AG04449 (cell line): ENCODE results near the gene CORT.
A peak's percentile ranks its signal among the peaks of the same experiment; 100 is the strongest.

Source experiments
- CTCF ChIA-PET: fragments of 350-600 bp; formaldehyde crosslinking; extraction: SDS; loops from one replicate; lab custom pipeline; 2021; ENCODE audit warnings: antibody characterized with exemption; lab: Yijun Ruan, JAX
- POLR2A ChIA-PET: fragments of 400-600, 350-600 bp; formaldehyde crosslinking; extraction: SDS; loops from one replicate; lab custom pipeline; 2020; ENCODE audit warnings: antibody characterized with exemption, inconsistent platforms; lab: Yijun Ruan, JAX
- DNase-seq: peaks from one replicate; pipeline ENCODE4 v3.0.0-alpha.2; 2010; ENCODE audit warnings: low read depth, low spot score
- H3K4me3 ChIP-seq: 2 replicates; pipeline ENCODE4 v1.5.1; 2011; ENCODE audit warnings: low read depth, mild to moderate bottlenecking, control low read depth, low read length
- TF ChIP-seq, protein P1 (sequence below): IDR thresholded peaks from one replicate; pipeline ENCODE4 v1.5.1; 2011; ENCODE audit warnings: mild to moderate bottlenecking, moderate library complexity, low read length, control low read depth, inconsistent platforms; ENCODE audit not compliant: insufficient read depth; ENCODE audit errors: missing control alignments

Gene CORT

DNA sequence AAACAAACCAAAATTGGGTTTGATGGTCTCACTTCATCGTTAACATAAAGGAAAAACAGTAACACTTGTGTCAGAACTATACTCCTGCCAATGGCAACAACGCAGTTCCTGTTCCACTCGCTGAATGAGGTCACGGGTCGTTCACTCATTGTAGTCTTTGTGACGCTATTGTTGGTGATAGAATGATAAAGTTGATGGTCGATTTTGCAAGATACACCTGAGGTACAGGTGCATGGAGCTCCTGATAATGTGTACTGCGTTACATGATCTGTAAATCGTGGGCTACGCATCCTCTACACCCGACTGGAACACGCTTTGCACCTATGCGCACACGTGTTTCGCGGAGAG is 20.0 kb upstream of the CORT start:
- TF ChIP-seq, protein P1, sequence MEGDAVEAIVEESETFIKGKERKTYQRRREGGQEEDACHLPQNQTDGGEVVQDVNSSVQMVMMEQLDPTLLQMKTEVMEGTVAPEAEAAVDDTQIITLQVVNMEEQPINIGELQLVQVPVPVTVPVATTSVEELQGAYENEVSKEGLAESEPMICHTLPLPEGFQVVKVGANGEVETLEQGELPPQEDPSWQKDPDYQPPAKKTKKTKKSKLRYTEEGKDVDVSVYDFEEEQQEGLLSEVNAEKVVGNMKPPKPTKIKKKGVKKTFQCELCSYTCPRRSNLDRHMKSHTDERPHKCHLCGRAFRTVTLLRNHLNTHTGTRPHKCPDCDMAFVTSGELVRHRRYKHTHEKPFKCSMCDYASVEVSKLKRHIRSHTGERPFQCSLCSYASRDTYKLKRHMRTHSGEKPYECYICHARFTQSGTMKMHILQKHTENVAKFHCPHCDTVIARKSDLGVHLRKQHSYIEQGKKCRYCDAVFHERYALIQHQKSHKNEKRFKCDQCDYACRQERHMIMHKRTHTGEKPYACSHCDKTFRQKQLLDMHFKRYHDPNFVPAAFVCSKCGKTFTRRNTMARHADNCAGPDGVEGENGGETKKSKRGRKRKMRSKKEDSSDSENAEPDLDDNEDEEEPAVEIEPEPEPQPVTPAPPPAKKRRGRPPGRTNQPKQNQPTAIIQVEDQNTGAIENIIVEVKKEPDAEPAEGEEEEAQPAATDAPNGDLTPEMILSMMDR, result no peak
- no peak for DNase-seq
- CTCF ChIA-PET, result interaction anchor here (0.8 to 12.3 kb wide), 45 partner anchors 9 to 802 kb away, joined by 3 to 332 read pairs (median 5); partner anchors contain the start of genes CORT, KIF1B and PGD
- H3K4me3 ChIP-seq, result peak overlapping the region; percentile 90
- POLR2A ChIA-PET, result interaction anchor here (1.4 to 2.0 kb wide), 2 partner anchors 22 to 52 kb away, joined by 5 to 6 read pairs; no protein-coding TSS in a partner anchor

DNA sequence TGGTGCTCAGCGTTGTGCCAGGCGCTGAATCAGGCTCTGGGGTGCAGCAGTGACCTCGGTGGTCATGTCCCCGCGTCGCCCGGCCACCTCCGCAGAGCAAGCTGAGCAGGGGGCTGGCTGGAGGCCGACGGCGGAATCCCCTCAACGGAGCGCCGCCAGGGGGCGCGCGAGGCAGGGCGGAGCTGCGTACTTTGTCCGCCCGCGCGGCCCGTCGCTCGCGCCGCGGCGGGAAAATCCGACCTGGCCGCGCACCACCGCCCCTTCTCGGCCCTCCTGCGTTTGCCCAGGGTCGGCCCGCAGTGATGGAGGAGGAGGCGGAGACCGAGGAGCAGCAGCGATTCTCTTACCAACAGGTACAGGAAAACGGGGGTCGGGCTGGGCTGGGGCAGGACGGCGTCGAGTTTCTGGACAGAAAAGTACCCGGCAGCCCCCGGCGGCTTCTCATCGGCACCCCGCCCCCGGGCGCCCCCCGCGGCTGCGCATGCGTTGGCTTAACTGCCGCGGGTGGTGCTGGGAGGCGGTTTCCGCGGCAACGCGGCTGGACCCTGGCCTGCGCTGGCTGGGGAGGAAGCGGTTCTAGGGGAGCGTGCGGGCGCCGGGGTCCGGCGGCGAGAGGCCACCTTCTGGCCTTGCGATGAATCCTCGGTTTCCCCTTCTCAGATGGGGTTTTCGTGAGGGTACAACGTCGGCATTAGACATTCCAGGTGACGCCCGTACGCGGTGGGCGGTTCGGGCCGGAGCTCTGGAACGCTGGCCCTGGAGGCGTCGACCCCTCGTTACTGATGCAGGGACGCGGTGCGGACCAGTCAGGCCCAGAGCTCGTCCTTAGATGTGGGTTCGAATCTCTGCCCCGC is 19.4 kb upstream of the CORT start, which contains the start of gene CENPS:
Gene CENPS, plus strand, starts transcription at position 218 of the 854 bp plus-strand sequence. Its CDS starts 85 bp downstream, at position 303.
- DNase-seq, result no peak
- H3K4me3 ChIP-seq, result peak within 1 kb of the TSS; percentile 90
- CTCF ChIA-PET, result interaction anchor here (0.8 to 12.3 kb wide), 45 partner anchors 9 to 803 kb away, joined by 3 to 332 read pairs (median 5); partner anchors contain the start of genes CORT, KIF1B and PGD
- POLR2A ChIA-PET, result interaction anchor here (1.0 to 2.0 kb wide), 5 partner anchors 15 to 221 kb away, joined by 3 to 6 read pairs (median 5); partner anchors contain the start of gene KIF1B
- TF ChIP-seq, protein P1, result peak; percentile 91

DNA sequence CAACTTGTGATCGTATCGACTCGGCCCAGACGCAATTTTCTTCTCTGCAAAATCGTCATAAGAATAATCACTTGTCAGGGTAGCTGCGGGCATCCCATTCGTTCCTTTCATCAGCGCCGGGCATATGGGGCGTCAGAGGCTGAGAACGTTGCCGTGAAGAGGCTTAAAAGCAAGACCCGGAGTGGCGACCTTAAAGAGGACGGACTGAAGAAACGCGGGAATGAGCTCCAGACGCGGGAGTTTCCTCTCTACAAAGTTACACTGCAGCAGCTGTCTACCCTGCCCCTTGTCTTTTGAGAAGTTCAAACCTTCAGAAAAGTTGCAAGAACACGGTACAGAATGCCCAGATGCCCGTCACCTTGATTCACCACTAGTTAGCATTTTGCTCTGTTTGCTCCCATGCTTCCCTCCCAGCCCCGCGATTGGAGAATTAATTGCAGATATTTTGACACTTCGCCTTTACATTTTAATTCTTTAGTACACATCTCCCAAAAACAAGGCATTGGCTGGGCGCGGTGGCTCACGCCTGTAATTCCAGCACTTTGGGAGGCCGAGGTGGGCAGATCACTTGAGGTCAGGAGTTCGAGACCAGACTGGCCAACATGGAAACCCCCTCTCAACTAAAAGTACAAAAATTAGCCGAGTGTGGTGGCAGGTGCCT is 18.6 kb upstream of the CORT start:
- ChIA-PET POLR2A (interaction anchor here (1.0 to 2.0 kb wide), 4 partner anchors 15 to 221 kb away, joined by 3 to 5 read pairs (median 4); partner anchors contain the start of gene KIF1B), CTCF (interaction anchor here (1.1 to 12.3 kb wide), 18 partner anchors 11 to 554 kb away, joined by 3 to 332 read pairs (median 14); partner anchors contain the start of genes CORT and KIF1B)
- no peak for DNase-seq

DNA sequence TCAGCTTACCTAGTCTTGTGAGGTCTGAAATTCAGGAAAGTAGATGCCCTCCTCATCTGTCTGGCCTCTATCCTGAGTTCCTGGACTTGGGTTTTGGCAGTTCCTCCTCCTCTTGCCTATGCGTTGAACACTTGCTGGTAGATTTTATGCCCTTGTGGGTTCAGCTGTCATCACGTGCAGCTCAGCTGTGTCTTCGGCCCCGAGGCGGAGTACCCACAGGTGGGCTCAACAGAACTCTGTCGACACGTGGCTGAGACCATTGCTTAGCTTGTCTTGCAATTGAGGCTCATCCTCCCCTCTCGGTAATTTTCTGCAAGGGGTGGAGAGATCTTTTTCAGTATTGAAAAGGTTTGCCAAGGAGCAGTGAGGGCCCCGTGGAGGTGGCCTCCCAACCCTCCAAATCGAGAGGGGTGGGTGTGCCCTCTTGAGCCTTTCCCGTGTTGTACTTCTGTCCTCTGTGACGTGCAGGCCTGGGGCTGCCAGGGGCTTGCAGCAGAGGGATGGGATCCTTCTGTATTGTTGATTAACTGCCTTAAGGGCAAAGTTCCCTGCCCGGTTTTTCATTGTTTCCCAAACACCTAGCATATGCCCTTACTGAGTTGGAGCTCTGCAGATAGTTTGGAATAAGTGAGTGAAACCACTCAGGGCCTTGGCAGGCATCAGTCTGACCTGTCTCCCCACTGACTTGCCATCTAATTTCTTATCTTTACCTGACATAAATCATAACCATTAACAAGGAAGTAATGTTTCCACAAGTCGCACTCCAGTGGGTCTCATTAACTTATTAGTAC is 16.7 kb upstream of the CORT start:
- POLR2A ChIA-PET, result no interaction called here
- TF ChIP-seq, protein P1, result no peak
- DNase-seq, result no peak
- CTCF ChIA-PET, result interaction anchor here (0.9 to 12.3 kb wide), 7 partner anchors 9 to 59 kb away, joined by 3 to 332 read pairs (median 3); partner anchors contain the start of genes CORT and PGD
- H3K4me3 ChIP-seq, result no peak overlapping the region

More for the DNA sequence above, 18.6 kb upstream of the CORT start:
- peak overlapping the region; percentile 90 for H3K4me3 ChIP-seq
- TF ChIP-seq, protein P1, result no peak

DNA sequence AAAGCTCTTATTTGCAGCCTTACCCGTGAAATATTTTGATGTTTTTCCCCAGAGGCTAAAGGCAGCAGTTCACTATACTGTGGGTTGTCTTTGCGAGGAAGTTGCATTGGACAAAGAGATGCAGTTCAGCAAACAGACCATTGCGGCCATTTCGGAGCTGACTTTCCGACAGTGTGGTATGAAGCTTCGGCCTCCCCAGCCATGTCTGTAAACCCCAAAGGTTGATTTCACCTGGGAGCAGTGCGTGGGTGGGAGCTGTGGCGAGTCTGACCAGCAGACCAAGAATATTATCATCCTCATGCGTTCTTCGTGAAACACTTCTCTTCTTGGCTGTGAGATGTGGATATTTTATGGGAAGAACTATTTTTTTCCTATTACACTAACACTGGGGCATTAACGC is 16.0 kb upstream of the CORT start:
- ChIA-PET POLR2A (no interaction called here), CTCF (interaction anchor here (1.2 to 12.3 kb wide), 9 partner anchors 10 to 93 kb away, joined by 3 to 332 read pairs (median 5); partner anchors contain the start of genes CORT and PGD)
- TF ChIP-seq, protein P1, result no peak
- no peak for DNase-seq
- H3K4me3 ChIP-seq, result no peak overlapping the region
